HG02885 (cell line): ENCODE data around the gene LAPTM4A.
A peak's percentile ranks its signal among the peaks of the same experiment; 100 is the strongest.
"Not testable (repeated sequence)": the region's sequence is repeated elsewhere in the genome, so short reads cannot be mapped to it uniquely, and the experiment has no call there.

Experiments used
- ATAC-seq: cut with Tn5 transposase; IDR thresholded peaks from one replicate; pipeline ENCODE4 v1.9.1; 2021; ENCODE audit warnings: mild to moderate bottlenecking; ENCODE audit not compliant: unreplicated experiment, poor library complexity

The LAPTM4A gene

DNA sequence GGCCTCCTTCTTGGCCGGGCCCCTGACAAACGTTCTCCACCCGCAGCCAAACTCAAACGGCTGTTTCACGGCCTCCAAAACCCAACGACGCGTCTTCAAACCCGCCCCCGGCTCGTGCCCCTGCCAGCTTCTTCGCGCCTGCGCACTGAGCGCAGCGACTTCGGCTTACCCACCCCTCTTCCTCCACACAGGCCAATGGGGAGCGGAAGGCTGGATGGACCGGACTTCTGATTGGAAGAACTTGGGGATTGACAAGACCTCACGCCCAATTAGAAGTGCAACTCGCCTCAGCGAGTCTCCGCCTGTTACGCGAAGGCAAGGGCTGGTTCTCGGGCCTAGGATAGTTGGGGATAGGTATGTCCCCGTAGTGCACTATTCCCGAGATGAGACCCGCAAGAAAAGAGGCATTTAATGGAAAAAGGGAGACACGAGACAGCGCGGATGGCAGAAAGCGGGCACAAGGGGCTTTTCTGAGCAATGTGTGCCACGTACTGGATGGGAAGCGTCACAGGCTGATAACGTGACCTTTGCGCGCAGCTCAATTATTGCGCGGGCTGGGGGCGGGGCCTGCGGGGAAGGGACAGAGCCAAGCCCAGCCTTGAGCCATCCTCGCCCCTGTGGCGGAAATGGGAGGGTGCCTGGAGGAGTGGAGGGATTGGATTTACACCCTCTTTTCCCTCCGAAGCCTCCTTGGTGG is at the start of gene LAPTM4A:
Gene LAPTM4A, minus strand, starts transcription at position 97 of the 697 bp plus-strand sequence. CDS start 108 bp downstream, outside the sequence.
- peak; percentile 94 for ATAC-seq

DNA sequence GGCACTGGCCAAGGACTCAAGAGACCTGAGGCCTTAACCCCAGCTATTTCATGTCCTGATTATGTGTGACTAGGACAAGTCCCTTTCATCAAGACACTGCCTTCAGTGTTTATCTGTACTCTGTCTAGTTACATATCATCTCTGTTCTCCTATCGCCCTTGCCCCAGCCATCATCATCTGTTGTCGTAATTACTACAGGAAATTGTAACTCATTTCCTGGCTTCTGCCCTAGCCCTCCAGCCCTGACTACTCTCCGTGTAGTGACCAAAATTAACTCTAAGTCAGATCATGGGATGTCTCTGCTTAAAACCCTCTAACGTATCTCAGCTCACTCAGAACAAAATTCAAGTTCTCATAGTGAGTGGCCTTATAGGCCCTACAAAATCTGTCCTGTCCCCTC is 49.3 kb upstream of the LAPTM4A start:
- ATAC-seq, result no peak

DNA sequence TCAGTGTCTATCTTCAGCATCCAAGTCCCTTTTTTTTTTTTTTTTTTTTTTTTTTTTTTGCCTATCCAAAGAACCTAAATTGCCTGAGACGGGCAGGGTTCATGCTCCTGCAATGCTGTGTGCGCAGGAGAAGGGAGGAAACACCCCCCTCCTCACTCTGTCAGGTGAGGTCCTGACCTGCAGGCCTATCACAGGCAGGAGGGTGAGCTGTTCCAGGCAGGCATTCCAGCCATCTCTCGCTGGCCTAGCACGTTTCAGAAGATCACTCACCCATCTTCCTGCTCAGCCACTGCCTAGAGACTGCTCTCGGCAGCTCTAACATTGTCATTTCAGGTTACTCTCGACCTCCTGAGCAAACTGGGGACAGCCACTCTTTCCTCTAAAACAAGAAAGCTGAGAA is 48.4 kb upstream of the LAPTM4A start:
- no peak for ATAC-seq

DNA sequence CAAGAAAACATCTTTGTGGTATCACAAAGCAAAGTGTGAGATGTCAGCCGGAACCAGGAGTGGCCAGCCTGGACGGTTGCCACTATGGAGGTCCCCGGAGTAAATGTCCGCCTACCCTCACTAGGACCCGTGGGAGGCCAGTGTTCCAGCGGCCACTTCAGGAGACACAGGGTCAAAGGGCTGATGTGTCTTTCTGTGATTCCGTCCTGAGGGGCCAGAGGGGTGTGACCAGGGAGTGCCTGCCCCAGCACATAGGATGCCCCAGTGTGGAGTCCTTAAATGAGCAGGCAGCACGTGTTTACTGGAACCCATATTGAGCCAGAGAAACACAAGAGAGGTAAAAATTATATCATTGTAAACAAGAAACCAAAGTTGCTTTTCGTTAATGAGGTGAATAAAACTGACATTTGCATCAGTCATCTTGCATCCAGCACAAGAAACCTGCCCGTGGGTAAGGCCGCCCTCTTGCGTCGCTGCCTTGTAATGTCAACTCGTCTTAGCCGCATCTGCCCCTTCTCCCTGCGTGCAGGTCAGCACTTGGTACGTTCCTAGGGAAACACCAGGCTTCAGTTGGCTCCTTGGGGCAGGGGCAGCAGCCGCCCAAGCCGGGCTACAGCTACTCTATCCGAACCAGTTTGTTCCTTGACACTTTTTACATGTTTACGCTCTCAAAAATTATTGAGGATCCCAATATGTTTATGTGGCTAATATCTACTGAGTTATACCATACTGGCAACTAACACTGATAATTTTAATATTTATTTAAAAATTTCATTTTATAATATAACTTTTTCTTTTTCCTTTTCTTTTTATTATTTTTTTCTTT is 46.7 kb upstream of the LAPTM4A start:
- peak; percentile 94 for ATAC-seq

DNA sequence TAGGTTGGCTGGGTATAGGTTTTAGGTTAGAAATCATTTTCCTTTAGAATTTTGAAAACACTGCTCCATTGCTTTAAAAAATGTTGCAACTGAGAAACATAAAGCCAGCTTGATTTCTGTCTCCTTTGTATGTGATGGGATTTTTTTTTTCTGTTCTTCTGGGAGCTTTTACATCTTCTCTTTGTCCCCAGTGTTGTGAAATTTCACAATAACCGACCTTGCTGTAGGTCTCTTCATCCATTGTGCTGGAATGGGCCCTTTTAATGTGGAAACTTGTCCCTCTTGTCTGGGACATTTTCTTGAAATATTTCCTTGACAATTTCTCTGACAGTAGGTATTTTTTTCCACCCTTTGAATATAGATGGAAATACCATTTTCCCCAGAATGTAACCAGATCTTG is 44.0 kb upstream of the LAPTM4A start:
- ATAC-seq, result no peak

DNA sequence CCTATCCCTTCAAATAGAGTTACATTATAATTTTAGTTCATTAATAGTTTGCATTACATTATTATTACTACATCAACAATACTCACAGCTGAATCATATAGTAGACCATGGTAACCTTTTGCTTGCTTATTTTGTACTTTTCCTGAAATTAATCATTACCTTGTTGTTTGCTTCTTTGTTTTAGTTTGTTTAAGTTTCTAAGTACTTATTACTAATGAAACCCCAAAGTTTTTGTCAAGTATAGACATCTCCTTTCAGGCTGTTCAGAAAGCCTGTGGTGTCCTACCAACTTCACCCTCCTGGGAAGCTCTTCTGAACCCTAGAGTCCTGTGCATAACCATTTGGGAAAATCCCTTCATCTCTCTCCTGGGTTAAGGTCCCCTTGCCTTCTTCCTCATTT is 43.5 kb upstream of the LAPTM4A start:
- no peak for ATAC-seq

DNA sequence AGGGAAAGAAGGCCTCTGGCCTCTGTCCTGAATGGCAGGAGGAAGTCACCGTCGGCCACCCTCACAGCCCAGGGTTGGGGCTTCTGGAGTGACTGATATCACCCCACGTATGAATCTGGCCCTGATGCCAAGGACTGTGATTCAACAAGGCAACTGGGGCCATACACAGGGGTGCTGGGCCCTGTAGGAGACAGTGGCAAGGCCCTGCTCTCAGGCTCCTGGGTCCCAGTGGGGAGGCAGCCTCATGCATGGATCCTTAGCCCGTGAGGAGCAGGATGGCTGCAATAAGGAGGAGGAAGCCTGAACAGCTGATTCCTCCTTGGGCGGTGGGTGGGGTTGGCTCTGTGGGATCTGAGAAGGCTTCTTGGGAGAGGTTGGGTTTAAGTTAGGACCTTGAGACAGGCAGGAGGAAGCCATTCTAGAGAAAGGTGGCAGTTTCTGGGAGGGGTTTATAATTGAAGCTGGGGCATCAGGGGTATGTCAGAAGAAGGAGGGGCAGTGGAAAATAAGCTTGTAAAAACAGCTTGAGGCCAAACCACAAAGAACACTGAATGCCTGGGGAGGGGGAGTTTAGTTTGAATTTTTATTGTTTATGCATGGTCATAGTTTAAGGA is 42.8 kb upstream of the LAPTM4A start:
- ATAC-seq, result no peak

DNA sequence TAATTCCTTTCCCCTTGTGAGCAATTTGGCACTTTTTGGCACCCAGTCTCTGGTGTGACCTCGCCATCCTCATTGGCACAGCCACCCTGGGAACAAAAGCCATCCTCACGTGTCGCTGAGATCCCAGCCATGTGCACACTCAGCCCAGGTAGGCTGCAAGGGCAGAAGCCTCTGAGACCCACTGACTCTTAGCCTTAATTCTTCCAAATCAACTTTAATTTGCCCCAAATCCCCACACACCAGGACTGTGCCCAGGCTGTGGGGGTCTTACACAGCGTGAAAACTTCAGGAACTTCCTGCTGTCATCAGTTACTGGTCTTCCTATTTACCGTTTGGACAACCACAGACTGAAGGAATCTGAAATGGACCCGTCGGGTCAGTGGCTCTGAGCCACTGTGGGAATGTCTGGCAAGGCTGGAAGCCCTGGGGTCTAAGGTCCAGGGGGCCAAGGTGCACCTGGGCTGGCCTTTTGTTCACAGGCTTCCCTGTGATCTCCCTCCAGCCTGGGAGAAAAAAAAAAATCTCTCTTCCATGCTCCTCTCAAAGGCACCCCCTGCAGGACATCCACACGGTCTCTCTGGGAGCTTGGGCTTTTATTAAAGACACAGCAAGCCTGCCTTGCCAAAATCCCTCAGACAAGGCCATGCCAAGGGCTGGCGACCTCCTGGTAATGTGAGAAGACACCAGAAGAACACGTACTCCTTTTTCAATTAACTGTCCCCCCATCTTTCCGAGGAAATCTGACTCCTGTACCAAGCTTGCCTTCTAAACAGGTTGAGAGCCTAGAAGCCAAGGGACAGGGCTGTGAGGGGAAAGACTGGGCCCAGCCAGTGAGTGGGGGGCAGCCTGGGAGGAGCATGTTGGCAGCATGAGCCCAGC is 42.1 kb upstream of the LAPTM4A start:
- ATAC-seq, result no peak

DNA sequence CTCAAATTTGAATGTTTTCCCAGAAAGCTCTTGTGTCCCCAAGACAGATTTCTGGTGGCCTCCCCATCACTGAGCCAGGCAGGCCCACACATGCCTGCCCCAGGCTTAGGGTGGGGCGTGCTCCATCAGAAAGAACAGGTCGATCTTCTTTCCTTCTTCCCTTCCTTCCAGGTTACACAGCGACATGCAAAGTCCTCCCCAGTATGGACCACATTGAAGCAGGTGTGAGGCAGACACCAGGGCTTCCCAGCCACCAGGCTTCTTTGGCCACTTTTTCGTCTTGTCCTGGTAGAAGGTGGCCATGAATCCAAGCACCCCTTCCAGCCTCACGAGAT is 41.4 kb upstream of the LAPTM4A start:
- ATAC-seq, result no peak

DNA sequence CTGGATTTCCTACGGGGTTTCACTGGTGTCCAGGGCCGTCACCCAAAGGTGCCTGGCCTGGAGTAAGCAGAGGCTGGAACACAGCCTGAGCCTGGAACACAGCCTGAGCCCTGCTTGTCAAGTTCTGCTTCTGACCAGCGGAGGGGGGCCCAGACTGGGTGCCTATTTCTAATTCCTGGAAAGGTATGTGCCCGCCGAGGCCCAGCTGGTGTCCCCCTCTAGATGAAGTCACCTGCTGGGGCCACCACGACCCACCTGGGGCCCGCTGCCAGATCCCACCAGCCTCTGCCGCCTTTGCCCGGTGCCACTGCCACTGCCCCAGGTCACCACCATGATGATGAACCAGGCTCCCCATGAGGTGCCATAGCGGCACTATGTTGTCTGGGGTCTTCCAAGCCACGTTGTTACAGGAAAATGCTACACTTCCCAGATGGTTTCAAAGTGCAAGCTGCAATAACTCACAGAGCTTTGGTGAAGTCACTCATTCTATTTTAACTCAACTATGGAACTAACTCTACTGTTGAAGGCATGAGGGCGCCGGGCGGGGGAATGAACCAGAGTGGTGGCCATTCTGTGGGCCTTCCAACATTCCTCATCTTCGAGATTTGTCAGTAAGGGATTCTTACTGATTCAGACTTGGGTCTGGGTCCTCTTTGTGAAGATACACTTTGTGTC is 40.9 kb upstream of the LAPTM4A start:
- no peak for ATAC-seq

DNA sequence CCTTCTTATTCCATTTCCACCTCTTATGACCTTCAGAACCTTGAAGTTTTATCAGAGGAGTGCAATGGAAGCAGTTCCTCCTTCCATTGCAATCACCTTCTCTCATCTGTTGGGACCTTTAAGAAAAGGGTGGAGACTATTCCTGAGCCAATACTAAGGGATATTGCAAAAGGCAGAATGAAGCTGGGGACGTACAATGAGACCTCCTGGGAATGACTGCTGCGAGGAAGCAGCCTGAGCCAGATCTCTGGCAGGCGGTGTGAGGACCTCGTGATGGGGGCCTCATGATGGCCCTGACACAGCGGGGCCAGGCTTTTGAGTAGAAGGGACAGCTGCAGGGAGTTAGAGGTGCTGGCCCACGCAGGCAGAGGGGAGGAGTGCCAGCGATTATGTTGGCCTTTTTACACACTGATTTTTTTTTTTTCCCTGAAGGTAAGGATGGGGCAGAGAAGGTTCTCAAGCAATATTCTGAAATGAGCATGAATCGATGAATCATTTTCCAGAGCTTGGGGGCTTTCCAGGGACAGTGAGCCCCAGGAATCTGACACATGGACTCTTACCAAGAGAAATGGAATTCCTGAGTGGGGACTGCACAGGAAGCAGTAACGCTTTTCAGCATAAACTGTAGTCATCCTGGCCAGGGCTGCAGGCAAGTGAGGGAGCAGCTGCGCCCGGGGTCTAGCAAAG is 40.0 kb upstream of the LAPTM4A start:
- ATAC-seq, result no peak

DNA sequence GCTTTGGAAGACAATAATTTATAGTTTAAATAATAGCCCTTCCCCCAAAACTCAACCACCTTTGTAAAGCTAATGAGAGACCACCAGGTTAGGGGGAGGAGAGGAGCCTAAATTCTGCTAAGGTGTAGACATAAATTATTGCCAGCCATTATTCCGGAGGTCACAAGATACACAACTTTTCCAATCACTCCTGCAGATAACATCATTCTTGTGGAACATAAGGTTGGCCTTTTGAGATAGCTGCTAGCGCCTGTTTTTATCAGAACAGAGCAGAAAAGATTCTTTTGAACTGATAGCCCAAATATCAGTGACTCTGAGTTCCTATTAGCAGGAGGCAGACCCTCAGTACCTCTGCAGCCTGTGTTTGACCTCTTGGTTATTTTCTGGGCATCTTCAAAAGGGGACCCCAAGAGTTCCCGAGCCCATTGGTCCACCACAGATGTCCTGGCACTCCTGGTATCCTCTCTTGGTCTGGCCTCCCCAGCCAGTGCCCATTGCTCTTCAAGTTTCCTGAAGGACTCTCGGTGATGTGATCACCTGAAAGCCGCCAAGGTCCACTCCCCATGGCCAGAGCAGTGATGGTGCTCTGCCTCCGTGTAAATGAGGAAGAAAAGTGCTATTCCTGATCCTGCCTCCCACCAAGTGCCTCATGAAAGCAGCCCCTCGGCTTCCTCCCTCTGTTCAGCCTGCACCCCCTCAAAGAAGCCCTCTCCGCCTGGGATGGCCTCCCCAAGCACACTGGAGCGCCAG is 38.5 kb upstream of the LAPTM4A start:
- no peak for ATAC-seq

DNA sequence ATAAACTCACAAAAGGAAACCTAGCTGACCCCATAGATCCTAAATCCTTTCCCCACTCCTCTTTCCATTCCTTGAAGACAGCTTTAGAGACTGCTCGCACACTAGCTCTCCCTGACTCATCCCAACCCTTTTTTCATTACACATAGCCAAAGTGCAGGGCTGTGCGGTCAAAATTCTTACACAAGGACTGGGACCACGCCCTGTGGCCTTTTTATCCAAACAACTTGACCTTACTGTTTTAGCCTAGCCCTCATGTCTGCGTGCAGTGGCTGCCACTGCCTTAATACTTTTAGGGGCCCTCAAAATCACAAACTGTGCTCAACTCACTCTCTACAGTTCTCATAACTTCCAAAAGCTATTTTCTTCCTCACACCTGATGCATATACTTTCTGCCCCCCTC is 34.5 kb upstream of the LAPTM4A start:
- not testable (repeated sequence) for ATAC-seq

DNA sequence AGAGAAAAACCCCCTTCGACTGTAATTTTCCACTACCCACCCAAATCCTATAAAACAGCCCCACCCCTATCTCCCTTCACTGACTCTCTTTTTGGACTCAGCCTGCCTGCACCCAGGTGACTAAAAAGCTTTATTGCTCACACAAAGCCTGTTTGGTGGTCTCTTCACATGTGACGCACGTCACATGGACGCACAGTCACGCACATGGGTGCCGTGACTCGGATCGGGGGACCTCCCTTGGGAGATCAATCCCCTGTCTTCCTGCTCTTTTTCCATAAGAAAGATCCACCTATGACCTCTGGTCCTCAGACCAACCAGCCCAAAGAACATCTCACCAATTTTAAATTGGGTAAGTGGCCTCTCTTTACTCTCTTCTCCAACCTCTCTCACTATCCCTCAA is 31.4 kb upstream of the LAPTM4A start:
- not testable (repeated sequence) for ATAC-seq

DNA sequence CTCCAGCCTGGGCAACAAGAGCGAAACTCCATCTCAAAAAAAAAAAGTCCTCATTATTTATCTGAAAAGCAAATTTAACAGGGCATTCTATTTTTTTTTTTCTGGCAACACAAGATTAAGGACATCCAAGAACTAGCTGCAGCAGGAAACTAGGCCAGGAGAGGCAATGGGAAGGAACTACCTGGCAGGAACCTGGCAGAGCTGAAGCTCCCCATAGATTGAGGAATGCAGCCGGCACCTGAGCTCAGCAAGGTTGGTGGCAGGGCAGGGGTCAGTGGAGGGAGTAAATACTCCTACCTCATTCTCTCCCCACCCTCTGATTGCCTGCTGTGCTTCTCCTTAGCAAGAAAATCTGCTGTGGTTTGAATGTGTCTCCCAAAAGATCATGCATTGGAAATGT is 30.4 kb upstream of the LAPTM4A start:
- ATAC-seq, result no peak

DNA sequence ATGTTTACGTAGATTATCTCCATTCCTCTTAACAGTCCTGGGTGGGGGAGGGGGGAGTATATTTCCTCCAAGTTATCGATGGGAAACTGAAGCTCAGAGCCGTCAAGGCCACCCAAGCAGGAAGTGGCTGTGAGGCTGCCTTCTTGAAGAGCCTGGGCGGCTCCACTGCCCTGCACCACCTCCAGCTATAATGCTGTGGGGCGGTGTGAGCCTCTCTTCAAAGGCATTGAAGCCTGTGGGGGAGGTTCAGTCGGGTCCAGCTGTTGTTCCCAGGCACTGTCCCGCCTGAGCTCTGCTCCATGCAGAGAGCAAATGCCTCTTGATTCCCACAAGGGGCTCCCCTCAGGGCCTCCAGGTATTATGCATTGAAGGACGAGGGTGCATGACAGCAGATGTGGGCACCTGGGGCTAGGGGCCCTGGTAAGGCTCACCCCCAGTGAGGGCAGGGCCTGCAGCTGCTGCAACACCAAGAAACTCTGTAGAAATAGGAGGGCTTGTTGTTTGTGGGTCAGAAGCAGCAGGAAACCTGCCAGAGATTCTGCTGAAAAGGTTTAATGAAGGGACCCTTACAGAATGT is 29.5 kb upstream of the LAPTM4A start:
- ATAC-seq, result no peak

DNA sequence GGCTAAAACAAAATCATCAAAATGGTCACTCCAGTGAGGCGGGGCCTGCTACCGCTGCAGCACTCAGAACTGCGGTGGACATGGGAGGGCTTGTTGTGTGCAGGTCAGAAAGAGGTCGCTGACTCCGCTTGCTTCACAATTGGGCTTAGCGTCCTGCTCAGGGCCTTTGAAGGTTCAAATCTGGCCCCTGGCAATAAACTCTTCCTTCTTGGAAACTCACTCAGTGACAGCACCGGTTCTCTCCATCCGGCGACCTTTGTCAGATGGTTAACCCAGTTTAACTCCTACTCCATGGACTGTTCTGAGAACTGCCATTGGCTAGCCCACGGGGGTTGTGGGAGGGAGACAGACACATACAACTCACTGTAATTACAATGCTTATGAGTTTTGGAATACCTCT is 29.0 kb upstream of the LAPTM4A start:
- ATAC-seq, result no peak

DNA sequence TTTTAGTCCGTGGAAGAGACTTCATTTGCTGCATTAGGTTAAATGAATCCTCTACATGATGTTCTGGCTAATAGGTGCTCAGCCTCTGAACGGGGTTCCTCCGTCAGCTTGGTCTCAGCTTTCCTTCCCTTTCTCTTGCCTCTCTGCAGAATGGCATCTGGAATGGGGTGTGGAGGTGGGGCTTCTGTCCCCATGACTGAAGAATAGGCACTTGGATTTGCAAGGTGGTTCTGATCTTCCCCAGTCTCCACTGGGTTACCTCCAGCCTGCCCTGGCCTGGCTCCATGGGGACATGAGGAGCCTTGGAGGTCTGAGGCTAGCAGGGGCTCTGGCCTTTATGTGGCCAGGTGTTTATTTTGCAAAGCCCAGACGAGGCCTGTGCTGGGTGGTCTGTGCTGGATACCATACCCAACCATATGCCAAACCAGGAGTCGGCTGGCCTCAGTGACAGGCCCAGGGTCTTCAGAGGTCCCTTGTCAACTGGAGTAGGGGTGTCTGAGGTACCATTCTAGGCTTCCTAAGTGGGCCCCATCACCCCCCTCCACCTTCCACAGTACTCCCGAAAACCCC is 28.2 kb upstream of the LAPTM4A start:
- ATAC-seq, result no peak
